Osteoblast (primary cell): ENCODE data around the gene PUS3. TPM values are rescaled to one million over a fixed set of nuclear protein-coding genes. Genes with fewer than 3 reads are reported as not detected.

Source experiments
- DNase-seq: peaks from one replicate; pipeline ENCODE4 v3.0.0; 2011; ENCODE audit warnings: low spot score, mixed read lengths; ENCODE audit not compliant: insufficient read length; ENCODE audit errors: missing footprints
- H2AFZ ChIP-seq: 2 replicates; pipeline ENCODE4 v1.6.0; 2011; ENCODE audit warnings: mild to moderate bottlenecking, low read length
- H3K27ac ChIP-seq: 2 replicates; pipeline ENCODE4 v1.5.1; 2011; ENCODE audit warnings: mild to moderate bottlenecking, low read depth, low read length, moderate library complexity
- H3K27me3 ChIP-seq: 2 replicates; pipeline ENCODE4 v1.6.0; 2012; ENCODE audit warnings: mild to moderate bottlenecking, control low read depth, inconsistent platforms, low read length, moderate library complexity; ENCODE audit not compliant: insufficient read depth
- H3K36me3 ChIP-seq: 2 replicates; pipeline ENCODE4 v1.5.1; 2011; ENCODE audit warnings: mild to moderate bottlenecking, low read length, control low read depth, moderate library complexity; ENCODE audit not compliant: insufficient read depth
- H3K4me1 ChIP-seq: 2 replicates; pipeline ENCODE4 v1.5.1; 2011; ENCODE audit warnings: mild to moderate bottlenecking, low read length, control low read depth, moderate library complexity; ENCODE audit not compliant: insufficient read depth
- H3K4me2 ChIP-seq: 2 replicates; pipeline ENCODE4 v1.6.0; 2011; ENCODE audit warnings: mild to moderate bottlenecking, low read length; ENCODE audit not compliant: insufficient read depth
- H3K4me3 ChIP-seq: fragments of 200-600 bp; sonication (generic); 3 replicates; pipeline ENCODE4 v1.5.1; 2012; ENCODE audit warnings: mild to moderate bottlenecking, low read length, inconsistent platforms; ENCODE audit not compliant: insufficient read depth
- H3K79me2 ChIP-seq: 2 replicates; pipeline ENCODE4 v1.6.0; 2012; ENCODE audit warnings: mild to moderate bottlenecking, low read length, control low read depth, inconsistent platforms; ENCODE audit not compliant: insufficient read depth
- H3K9me3 ChIP-seq: 2 replicates; pipeline ENCODE4 v1.5.1; 2011; ENCODE audit warnings: low read depth, low read length, control low read depth
- H4K20me1 ChIP-seq: 2 replicates; pipeline ENCODE4 v1.6.0; 2012; ENCODE audit warnings: mild to moderate bottlenecking, low read length, control low read depth; ENCODE audit not compliant: insufficient read depth
- CTCF ChIP-seq: IDR thresholded peaks from 2 replicates; pipeline ENCODE4 v1.5.1; 2011; ENCODE audit warnings: mild to moderate bottlenecking, low read depth, low read length, moderate library complexity; ENCODE audit errors: extremely low read depth
- total RNA-seq: library from RNA; depleted of rRNA; stranded (reverse); fragments of >200 nt; gene quantifications from 2 replicates; pipeline ENCODE4 v1.2.3, GENCODE V29; 2012

Gene PUS3
- total RNA-seq, 1 donor = 14.1 TPM

DNA sequence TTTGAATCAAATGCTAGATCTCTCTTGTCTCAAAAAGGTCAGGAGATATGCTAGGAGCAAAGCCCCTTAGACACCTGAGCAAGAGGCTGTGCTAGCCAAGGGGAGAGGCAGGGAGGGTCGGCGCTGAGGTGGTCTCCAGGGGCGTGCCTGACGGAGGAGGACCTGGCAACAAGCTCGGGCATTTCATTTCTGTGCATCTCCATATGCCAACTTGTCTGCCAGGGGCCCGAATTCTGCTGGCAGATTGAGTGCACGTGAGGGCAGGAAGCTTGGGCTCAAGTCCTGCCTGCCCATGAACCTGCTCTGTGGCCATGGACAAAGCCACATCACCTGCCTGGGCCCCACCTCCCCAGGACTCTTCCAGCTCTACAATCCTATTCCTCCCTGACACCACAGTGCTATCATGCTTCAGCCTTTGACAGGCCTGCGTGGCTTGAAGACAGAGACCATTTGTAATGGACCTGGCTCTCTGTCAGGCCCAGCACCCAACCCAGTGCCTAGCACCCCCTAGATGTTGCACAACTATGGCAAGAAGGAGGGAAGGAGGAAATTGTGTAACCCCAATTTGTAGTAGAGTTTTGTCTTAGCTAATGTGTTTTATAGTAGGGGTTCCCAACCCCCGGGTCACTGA, 26.6 kb upstream of the PUS3 start:
- TF ChIP-seq CTCF = no peak
- DNase-seq = no peak
- H4K20me1 ChIP-seq = no peaks in the 10 kb centered on the region

GRCh38 chr11:125926682-125927081, 23.7 kb upstream of the PUS3 start:
- Histone ChIP-seq H4K20me1 (no peaks in the 10 kb centered on the region), H3K9me3 (no peaks in the 10 kb centered on the region), H2AFZ (no peak overlapping the region), H3K27me3 (peaks cover 45% of the 10 kb centered on the region), H3K27ac (no peak overlapping the region), H3K79me2 (no peaks in the 10 kb centered on the region), H3K36me3 (no peaks in the 10 kb centered on the region), H3K4me2 (no peak overlapping the region), H3K4me1 (no peaks in the 10 kb centered on the region), H3K4me3 (no peak overlapping the region)
- no peak for TF ChIP-seq CTCF
- DNase-seq = no peak

More for the DNA sequence above, 26.6 kb upstream of the PUS3 start:
- no peaks in the 10 kb centered on the region for H3K9me3 ChIP-seq
- no peak overlapping the region for H3K4me3 ChIP-seq
- no peaks in the 10 kb centered on the region for H3K4me1 ChIP-seq
- H3K27me3 ChIP-seq = peaks cover 51% of the 10 kb centered on the region
- no peak overlapping the region for H2AFZ ChIP-seq
- H3K27ac ChIP-seq = no peak overlapping the region
- H3K79me2 ChIP-seq = no peaks in the 10 kb centered on the region
- H3K36me3 ChIP-seq = no peaks in the 10 kb centered on the region
- H3K4me2 ChIP-seq = no peak overlapping the region

DNA sequence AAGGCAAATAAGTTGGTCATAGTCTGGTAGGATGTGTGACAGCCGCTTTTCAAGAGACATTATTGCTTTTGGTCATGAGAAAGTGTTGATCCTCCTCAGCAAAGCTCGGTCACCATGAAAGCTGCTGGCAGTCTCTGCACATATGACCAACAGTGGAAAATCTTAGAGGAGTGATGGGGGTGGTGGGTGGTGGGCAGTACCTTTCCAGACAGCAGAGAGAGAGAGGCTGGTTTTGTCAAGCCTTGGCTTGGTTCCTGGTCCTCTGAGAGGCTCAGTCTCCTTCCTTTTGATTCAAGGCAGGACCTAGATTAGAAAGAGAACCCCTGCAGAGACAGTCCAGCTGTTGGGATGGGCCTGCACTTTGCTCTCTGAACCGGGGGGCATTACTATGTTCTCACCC, 22.8 kb upstream of the PUS3 start:
- Histone ChIP-seq H3K36me3 (no peaks in the 10 kb centered on the region), H3K27me3 (peaks cover 38% of the 10 kb centered on the region), H3K27ac (no peak overlapping the region), H3K79me2 (no peaks in the 10 kb centered on the region), H3K4me2 (no peak overlapping the region), H3K4me1 (no peaks in the 10 kb centered on the region), H2AFZ (no peak overlapping the region), H4K20me1 (no peaks in the 10 kb centered on the region), H3K4me3 (no peak overlapping the region), H3K9me3 (no peaks in the 10 kb centered on the region)
- DNase-seq = peak; percentile 73
- TF ChIP-seq CTCF = no peak

DNA sequence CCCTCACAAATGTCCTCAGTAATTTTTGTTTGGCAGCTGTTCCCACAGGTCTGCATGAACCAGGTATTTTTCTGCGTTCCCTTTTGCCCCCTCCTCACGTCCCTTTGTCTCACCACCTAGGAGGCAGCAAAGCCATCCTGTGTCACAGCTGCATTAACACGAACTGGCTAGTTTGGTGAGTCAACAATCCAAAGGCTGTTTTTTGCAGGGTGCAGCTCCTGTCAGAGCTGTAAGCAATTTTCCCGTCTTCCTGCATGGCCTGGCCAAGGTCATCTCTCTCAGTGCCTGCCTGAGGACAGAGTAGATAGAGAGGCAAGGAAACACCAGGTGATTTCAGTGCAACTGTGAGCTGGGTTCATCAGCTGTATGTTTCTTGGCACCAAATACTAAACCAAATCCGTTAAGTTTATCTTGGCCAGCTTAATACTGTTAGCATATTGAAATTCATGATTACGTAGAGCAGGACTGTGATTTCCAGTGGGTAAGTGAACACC, 22.3 kb upstream of the PUS3 start:
- no peak overlapping the region for H3K27ac ChIP-seq
- no peaks in the 10 kb centered on the region for H3K36me3 ChIP-seq
- TF ChIP-seq CTCF = no peak
- no peak overlapping the region for H2AFZ ChIP-seq
- H3K4me2 ChIP-seq = no peak overlapping the region
- H3K27me3 ChIP-seq = peaks cover 40% of the 10 kb centered on the region
- no peaks in the 10 kb centered on the region for H3K9me3 ChIP-seq
- no peak overlapping the region for H3K4me3 ChIP-seq
- no peak for DNase-seq
- H3K79me2 ChIP-seq = no peaks in the 10 kb centered on the region
- H4K20me1 ChIP-seq = no peaks in the 10 kb centered on the region
- H3K4me1 ChIP-seq = no peaks in the 10 kb centered on the region
